Adrenal gland (tissue), 5 donors: ENCODE results near the gene PPIL3.

ENCODE experiments used
- POLR2A ChIP-seq, 2 donors: fragments of 450-650 bp; IDR thresholded peaks; one replicate each; pipeline ENCODE4 v1.6.1; 2017; ENCODE audit warnings: antibody characterized with exemption in 2 of 2, mild to moderate bottlenecking in 2 of 2, moderate library complexity in 1 of 2
- TF ChIP-seq, protein P1 (sequence below), 6 experiments: fragments of 450-650 bp in 4 of 6; fragments of 200-600 bp in 2 of 6; sonication (generic) in 1 of 6; IDR thresholded peaks; 1 replicate in 5 of 6; 2 replicates in 1 of 6; pipeline versions ENCODE4 v1.5.1 to v1.8.0; 2016 to 2021; ENCODE audit warnings: antibody characterized with exemption in 6 of 6, mild to moderate bottlenecking in 2 of 6, moderate library complexity in 1 of 6
- donor health status: DM: no; HTN: no; CAD: no.

DNA sequence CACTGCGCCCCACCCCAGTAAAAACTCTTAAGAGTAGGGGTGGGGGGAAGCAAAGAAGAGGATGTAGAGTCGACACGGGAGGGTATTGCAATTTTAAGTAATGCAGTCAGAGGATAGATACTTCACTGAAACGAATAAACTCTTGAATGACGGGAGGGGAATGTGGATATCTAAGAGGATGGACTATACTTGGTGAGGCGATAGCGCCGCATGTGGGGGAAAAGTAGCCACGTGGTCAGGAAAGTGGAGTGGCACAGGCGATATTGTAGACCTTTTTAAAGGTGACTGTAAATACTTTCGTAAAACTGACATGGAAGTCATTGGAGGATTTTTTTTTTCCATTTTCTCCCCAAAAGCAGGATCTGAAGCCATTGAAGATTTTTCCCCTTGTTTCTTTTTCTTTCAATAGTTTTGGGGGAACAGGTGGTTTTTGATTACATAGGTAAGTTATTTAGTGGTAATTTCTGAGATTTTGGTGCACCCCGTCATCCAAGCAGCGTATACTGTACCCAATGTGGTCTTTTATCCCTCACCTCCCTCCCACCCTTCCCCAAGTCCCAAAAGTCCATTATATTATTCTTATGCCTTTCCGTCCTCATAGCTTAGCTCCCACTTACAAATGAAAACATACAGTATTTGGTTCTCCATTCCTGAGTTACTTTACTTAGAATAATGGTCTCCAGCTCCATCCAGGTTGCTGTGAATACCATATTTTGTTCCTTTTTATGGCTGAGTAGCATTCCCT, 38.2 kb downstream of the PPIL3 start:
- TF ChIP-seq, protein P1, sequence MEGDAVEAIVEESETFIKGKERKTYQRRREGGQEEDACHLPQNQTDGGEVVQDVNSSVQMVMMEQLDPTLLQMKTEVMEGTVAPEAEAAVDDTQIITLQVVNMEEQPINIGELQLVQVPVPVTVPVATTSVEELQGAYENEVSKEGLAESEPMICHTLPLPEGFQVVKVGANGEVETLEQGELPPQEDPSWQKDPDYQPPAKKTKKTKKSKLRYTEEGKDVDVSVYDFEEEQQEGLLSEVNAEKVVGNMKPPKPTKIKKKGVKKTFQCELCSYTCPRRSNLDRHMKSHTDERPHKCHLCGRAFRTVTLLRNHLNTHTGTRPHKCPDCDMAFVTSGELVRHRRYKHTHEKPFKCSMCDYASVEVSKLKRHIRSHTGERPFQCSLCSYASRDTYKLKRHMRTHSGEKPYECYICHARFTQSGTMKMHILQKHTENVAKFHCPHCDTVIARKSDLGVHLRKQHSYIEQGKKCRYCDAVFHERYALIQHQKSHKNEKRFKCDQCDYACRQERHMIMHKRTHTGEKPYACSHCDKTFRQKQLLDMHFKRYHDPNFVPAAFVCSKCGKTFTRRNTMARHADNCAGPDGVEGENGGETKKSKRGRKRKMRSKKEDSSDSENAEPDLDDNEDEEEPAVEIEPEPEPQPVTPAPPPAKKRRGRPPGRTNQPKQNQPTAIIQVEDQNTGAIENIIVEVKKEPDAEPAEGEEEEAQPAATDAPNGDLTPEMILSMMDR (IDR thresholded peaks at IDR 0.05), result no peak
- TF ChIP-seq POLR2A (IDR thresholded peaks at IDR 0.05), result no peak
